SK-N-MC (cell line): ENCODE measurements around the gene WTAP.

Experiments used
- EZH2 ChIP-seq: fragments of 200-600 bp; sonication (generic); IDR thresholded peaks from one replicate; pipeline ENCODE4 v1.6.1; 2017; ENCODE audit warnings: antibody characterized with exemption
- POLR2AphosphoS5 ChIP-seq: IDR thresholded peaks from 2 replicates; pipeline ENCODE4 v1.6.1; 2012; ENCODE audit warnings: mild to moderate bottlenecking, low read depth, low read length, borderline replicate concordance

GRCh38 chr6:159778131-159778530, 50.8 kb downstream of the WTAP start:
- TF ChIP-seq EZH2 = no peak
- TF ChIP-seq POLR2AphosphoS5 = no peak
